Measurements from ENCODE around the gene ZNF532.

The ZNF532 gene

DNA sequence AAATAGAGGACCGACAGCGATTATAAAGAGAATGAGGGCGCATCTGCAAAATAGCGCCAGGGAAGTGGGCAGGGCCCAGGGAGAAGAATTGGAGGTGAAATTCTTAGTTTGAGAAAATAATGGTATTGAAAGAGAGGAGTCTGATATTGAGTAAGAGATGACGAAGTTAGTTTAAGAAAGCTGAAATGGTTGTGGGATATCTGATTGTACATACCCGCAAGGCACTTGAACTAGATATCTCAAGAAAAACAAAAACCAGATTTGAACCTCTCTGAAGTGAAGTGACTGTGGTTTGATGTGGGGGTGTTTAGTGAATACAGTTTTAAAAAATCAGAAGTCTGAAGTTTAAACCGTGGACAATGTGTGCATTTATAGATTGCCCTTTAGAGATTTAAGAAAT lies 38.9 kb downstream of the ZNF532 start:
- no peak for DNase-seq (ENCODE audit: low read depth)
- no peak overlapping the region for H3K4me3 ChIP-seq (ENCODE audit: low read depth, low read length)
- no peak for TF ChIP-seq CTCF (IDR thresholded peaks at IDR 0.05; ENCODE audit: insufficient read depth, low read depth, low read length, missing control alignments)

- no peak for TF ChIP-seq CTCF (IDR thresholded peaks at IDR 0.05; ENCODE audit: insufficient read depth, low read depth, low read length, missing control alignments)
- no peak overlapping the region for H3K4me3 ChIP-seq (ENCODE audit: low read depth, low read length)
- no peak for DNase-seq (ENCODE audit: low read depth)
Observed at GRCh38 chr18:58905777-58906428, 41.2 kb downstream of the ZNF532 start.

DNA sequence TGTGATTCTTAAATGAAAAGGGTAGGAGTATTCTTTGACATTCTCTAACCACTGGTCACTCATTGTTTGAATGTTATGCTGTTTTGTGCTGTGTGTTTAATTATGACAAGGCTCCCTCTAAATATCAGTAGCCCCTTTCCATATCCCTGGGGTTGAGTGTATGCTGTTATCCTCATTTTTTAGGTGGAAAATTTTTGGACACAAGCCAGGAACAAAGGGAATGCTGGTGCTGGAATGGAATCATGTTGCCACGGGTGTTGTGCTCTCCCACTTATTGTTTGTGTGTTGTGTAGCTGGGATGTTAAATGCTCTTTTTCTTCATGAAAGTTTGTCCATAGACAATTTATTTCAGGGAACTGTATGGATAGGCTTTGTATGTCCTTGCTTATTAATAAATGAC lies 43.3 kb downstream of the ZNF532 start:
- no peak overlapping the region for H3K4me3 ChIP-seq (ENCODE audit: low read depth, low read length)
- no peak for DNase-seq (ENCODE audit: low read depth)
- no peak for TF ChIP-seq CTCF (IDR thresholded peaks at IDR 0.05; ENCODE audit: insufficient read depth, low read depth, low read length, missing control alignments)

- TF ChIP-seq CTCF (IDR thresholded peaks at IDR 0.05; ENCODE audit: insufficient read depth, low read depth, low read length, missing control alignments): no peak
- DNase-seq (ENCODE audit: low read depth): no peak
- no peak overlapping the region for H3K4me3 ChIP-seq (ENCODE audit: low read depth, low read length)
Observed at GRCh38 chr18:58909521-58909920, 44.8 kb downstream of the ZNF532 start.

DNA sequence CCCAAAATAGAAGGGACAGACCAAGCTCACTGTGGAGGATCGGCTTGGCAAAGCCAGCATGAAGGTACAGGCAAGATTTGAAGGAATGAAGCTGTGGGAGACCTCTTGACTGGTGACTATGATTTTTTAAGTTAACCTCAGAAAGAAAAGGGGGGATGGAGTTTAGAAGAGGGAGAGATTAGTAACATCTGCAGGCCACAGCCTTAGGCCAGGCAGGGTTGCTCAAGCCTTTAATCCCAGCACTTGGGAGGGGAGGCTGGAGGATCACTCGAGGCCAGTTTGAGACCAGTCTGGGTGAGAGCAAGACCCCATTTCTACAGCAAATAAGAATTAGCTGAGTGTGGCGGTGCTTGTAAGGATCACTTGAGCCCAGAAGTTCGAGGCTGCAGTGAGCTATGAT lies 46.6 kb downstream of the ZNF532 start:
- DNase-seq (ENCODE audit: low read depth): no peak
- H3K4me3 ChIP-seq (ENCODE audit: low read depth, low read length): no peak overlapping the region
- TF ChIP-seq CTCF (IDR thresholded peaks at IDR 0.05; ENCODE audit: insufficient read depth, low read depth, low read length, missing control alignments): no peak

- DNase-seq (ENCODE audit: low read depth): peak; percentile 13
- no peak for TF ChIP-seq CTCF (IDR thresholded peaks at IDR 0.05; ENCODE audit: insufficient read depth, low read depth, low read length, missing control alignments)
- no peak overlapping the region for H3K4me3 ChIP-seq (ENCODE audit: low read depth, low read length)
Observed at GRCh38 chr18:58911766-58912165, 47.1 kb downstream of the ZNF532 start.

All from GM12865 (cell line).